ENCODE data around the gene GEMIN4. TPM values are rescaled to one million over a fixed set of nuclear protein-coding genes. Genes with fewer than 3 reads are reported as not detected.
"Not testable (repeated sequence)": the region's sequence is repeated elsewhere in the genome, so short reads cannot be mapped to it uniquely, and the experiment has no call there.

GEMIN4 gene
- total RNA-seq, 4 donors from 2014 or later, result 8.4 to 49.5 (median 16.8) TPM

GRCh38 chr17:699345-699744, 52.7 kb downstream of the GEMIN4 start:
- no peaks in the 10 kb centered on the region for H3K27me3 ChIP-seq
- H3K4me3 ChIP-seq, result no peak overlapping the region
- H3K9me3 ChIP-seq, result no peaks in the 10 kb centered on the region
- H3K4me1 ChIP-seq, result no peaks in the 10 kb centered on the region
- DNase-seq, result no peak
- peaks cover 0 to 45% (median 0%) of the 10 kb centered on the region in 3 donors for H3K36me3 ChIP-seq
- TF ChIP-seq POLR2A (IDR thresholded peaks at IDR 0.05), result no peak
- TF ChIP-seq CTCF (IDR thresholded peaks at IDR 0.05), result no peak
- H3K27ac ChIP-seq, result no peak overlapping the region

GRCh38 chr17:698096-698495, 54.0 kb downstream of the GEMIN4 start:
- peaks cover 0 to 56% (median 0%) of the 10 kb centered on the region in 3 donors for H3K36me3 ChIP-seq
- DNase-seq, H3K4me3 ChIP-seq, H3K27me3 ChIP-seq, H3K9me3 ChIP-seq, H3K27ac ChIP-seq, H3K4me1 ChIP-seq: not testable (repeated sequence)

GRCh38 chr17:697682-698081, 54.4 kb downstream of the GEMIN4 start:
- no peak for TF ChIP-seq CTCF (IDR thresholded peaks at IDR 0.05)
- TF ChIP-seq POLR2A (IDR thresholded peaks at IDR 0.05), result no peak
- Histone ChIP-seq H3K9me3 (no peaks in the 10 kb centered on the region), H3K4me3 (no peak overlapping the region), H3K27me3 (no peaks in the 10 kb centered on the region), H3K27ac (no peak overlapping the region), H3K36me3 (peaks cover 0 to 60% (median 0%) of the 10 kb centered on the region in 3 donors), H3K4me1 (no peaks in the 10 kb centered on the region)
- DNase-seq, result no peak

- no peak for TF ChIP-seq CTCF (IDR thresholded peaks at IDR 0.05)
- no peak for TF ChIP-seq POLR2A (IDR thresholded peaks at IDR 0.05)
- H3K4me3 ChIP-seq, result no peak overlapping the region
- H3K27ac ChIP-seq, result no peak overlapping the region
- peaks cover 0 to 65% (median 0%) of the 10 kb centered on the region in 3 donors for H3K36me3 ChIP-seq
- DNase-seq, result no peak
- H3K4me1 ChIP-seq, result no peaks in the 10 kb centered on the region
- H3K9me3 ChIP-seq, result no peaks in the 10 kb centered on the region
- H3K27me3 ChIP-seq, result no peaks in the 10 kb centered on the region
Observed at GRCh38 chr17:696369-696768, 55.7 kb downstream of the GEMIN4 start.

Other genes with a start within 250 kb of the GEMIN4 start
- gene VPS53, start 37.4 kb downstream of the GEMIN4 start, total RNA-seq, result 100 to 1,000 TPM in 1 of 4 donors, 10 to 100 TPM in 3; 51.3 to 151 (median 65.5) TPM
- 10 to 100 TPM in 1 of 4 donors, 1 to 10 TPM in 3; 7.4 to 32.0 (median 9.4) TPM for gene TLCD3A, start 19.7 kb downstream of the GEMIN4 start, total RNA-seq
- gene GLOD4, start 30.0 kb upstream of the GEMIN4 start, total RNA-seq, result 10 to 100 TPM; 52.0 to 94.8 (median 72.0) TPM
- 10 to 100 TPM; 17.0 to 23.0 (median 22.2) TPM for gene MRM3, start 30.1 kb upstream of the GEMIN4 start, total RNA-seq
- 10 to 100 TPM in 2 of 4 donors, 1 to 10 TPM in 2; 2.1 to 14.0 (median 8.6) TPM for gene NXN, start 227.5 kb upstream of the GEMIN4 start, total RNA-seq
- 10 to 100 TPM in 3 of 4 donors, 1 to 10 TPM in 1; 9.0 to 18.2 (median 11.2) TPM for gene TIMM22, start 244.9 kb upstream of the GEMIN4 start, total RNA-seq

Data from Peyer's patch (tissue), 4 donors.